Caki2 (cell line): Measurements from ENCODE around the gene ZNF629. TPM values are rescaled to one million over a fixed set of nuclear protein-coding genes. Genes with fewer than 3 reads are reported as not detected.
A peak's percentile ranks its signal among the peaks of the same experiment; 100 is the strongest.

Experiments used
- DNase-seq: peaks from one replicate; pipeline ENCODE4 v3.0.0-alpha.2; 2015; ENCODE audit warnings: low read depth
- in situ Hi-C: cut with HindIII; loops from 2 replicates; pipeline ENCODE4 v1.10.0; 2016; ENCODE audit warnings: low sequenced_read_pairs, low pct_unique_long_range_greater_than_20kb, mixed read lengths
- total RNA-seq: library from RNA; depleted of rRNA; stranded (reverse); fragments of >200 nt; shearing (Covaris generic); gene quantifications from 2 replicates; pipeline ENCODE4 v1.2.3, GENCODE V29; 2014; ENCODE audit warnings: low replicate concordance; rRNA removed

Gene ZNF629
- total RNA-seq, 1 experiment from 2014 or later: 17.5 TPM

DNA sequence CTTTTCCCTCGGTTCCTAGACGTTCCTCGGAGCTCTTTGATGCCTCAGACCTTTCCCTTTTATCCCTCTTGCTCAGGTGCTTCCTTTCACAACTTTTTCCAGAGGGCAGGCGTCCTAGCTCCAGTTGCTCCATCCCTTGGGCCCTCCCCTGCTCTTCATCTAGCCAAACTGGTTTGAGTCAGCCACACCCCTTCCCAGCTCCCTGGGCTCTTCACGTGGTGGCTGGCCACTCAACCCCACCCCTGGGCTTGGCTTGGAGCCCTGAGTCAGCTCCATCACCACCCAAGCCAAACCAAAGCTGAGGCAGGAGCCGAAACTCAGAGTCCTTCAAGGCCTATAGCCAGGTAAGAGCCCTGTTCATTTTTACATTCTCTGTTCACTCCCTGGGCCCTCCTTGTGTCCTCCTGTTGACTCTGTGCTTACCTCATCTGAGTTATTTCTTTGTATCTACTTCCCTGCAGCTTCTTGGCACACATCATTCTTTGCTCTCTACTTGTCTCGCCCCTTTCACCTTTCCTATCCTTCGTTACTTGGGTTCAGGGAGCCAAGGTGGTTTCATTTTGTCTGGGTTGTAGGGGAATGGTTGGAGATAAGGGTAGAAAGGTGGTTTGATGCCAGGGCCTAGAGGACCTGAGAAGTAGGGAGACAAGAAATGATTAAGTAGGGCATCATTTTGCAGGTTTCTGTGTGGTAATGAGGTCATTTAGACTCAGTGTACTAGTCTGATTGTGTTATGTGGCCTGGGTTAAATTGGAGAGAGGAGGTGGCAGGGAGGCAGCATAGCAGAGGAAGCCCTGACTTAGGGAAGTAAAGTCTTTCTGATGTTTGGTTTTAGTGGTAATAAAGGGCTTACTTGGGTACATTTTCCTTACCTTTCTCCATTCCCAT lies 46.4 kb downstream of the ZNF629 start:
- DNase-seq: peak; percentile 93
- in situ Hi-C loops: no loop called here

DNA sequence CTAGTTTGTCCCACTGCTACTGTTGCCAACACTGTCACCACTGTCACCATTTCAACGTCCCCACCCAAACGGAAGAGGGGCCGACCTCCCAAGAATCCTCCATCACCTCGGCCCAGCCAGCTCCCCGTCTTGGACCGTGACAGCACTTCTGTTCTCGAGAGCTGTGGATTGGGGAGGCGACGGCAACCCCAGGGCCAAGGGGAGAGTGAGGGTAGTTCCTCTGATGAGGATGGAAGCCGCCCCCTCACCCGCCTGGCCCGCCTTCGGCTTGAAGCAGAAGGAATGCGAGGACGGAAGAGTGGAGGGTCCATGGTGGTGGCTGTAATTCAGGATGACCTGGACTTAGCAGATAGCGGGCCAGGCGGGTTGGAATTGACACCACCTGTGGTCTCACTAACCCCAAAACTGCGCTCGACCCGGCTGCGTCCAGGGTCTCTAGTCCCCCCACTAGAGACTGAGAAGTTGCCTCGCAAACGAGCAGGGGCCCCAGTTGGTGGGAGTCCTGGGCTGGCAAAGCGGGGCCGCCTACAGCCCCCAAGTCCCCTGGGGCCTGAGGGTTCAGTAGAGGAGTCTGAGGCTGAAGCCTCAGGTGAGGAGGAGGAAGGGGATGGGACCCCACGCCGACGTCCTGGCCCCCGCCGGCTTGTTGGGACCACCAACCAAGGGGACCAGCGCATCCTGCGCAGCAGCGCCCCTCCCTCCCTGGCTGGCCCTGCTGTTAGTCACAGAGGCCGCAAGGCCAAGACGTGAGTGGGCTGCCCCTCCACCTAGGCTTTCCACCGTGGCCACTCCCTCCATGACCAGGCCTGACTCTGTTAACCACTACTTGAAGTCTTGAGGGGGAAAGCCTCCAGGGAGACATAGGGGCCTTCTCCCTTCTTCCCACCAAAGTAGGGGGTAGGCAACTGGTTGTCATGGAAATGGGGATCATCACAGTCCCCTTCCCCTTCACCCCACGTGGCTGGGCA lies 47.7 kb downstream of the ZNF629 start:
- DNase-seq: no peak
- in situ Hi-C loops: no loop called here

DNA sequence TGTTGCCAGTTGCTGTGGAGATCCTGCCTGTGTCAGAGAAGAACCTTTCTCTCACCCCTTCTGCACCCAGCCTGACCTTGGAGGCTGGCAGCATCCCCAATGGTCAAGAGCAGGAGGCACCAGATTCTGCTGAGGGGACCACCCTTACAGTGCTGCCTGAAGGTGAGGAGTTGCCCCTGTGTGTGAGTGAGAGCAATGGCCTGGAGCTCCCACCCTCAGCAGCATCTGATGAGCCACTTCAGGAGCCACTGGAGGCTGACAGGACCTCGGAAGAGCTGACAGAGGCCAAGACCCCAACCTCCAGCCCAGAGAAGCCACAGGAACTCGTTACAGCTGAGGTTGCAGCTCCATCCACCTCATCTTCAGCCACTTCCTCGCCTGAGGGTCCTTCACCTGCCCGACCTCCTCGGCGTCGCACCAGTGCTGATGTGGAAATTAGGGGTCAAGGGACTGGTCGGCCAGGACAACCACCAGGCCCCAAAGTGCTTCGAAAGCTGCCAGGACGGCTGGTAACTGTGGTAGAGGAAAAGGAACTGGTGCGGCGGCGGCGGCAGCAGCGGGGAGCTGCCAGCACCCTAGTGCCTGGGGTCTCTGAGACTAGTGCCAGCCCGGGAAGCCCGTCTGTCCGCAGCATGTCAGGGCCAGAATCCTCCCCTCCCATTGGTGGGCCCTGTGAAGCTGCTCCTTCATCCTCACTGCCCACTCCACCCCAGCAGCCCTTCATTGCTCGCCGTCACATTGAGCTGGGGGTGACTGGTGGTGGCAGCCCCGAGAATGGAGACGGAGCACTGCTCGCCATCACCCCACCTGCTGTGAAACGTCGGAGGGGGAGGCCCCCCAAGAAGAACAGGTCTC lies 49.0 kb downstream of the ZNF629 start:
- in situ Hi-C loops: no loop called here

DNA sequence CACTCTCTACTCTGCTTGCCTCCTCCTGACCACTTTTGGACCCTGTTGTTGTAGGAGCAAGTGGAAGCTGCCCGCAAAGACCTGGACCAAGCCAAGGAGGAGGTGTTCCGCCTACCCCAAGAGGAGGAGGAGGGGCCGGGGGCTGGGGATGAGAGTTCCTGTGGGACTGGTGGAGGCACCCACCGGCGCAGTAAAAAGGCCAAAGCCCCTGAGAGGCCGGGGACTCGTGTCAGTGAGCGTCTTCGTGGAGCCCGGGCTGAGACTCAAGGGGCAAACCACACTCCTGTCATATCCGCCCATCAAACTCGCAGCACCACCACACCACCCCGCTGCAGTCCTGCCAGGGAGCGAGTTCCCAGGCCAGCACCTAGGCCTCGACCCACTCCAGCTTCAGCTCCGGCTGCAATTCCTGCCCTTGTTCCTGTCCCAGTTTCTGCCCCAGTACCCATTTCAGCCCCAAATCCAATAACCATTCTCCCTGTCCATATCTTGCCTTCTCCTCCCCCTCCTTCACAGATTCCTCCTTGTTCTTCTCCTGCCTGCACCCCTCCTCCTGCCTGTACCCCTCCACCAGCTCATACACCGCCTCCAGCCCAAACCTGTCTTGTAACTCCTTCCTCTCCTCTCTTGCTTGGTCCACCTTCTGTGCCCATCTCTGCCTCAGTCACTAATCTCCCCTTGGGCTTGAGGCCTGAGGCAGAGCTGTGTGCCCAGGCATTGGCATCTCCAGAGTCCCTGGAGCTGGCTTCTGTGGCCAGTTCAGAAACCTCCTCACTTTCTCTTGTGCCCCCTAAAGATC lies 49.8 kb downstream of the ZNF629 start:
- in situ Hi-C loops: no loop called here
- no peak for DNase-seq

More for the DNA sequence above, 49.0 kb downstream of the ZNF629 start:
- no peak for DNase-seq

DNA sequence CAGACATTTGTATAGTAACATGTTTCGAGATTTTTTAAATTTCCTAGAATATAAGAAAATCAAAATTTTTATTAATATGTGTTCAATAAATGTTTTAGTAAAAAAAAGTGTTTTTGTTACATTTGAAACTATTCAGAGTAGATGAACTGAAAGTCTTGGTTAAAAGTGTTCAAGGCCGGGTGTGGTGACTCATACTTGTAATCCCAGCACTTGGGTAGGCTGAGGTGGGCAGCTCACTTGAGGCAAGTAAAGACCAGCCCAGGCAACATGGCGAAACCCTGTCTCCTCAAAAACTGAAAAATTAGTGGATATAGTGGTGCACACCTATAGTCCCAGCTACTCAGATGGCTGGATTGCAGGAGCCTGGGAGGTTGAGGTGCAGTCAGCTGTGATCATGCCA lies 55.6 kb downstream of the ZNF629 start:
- in situ Hi-C loops: no loop called here

DNA sequence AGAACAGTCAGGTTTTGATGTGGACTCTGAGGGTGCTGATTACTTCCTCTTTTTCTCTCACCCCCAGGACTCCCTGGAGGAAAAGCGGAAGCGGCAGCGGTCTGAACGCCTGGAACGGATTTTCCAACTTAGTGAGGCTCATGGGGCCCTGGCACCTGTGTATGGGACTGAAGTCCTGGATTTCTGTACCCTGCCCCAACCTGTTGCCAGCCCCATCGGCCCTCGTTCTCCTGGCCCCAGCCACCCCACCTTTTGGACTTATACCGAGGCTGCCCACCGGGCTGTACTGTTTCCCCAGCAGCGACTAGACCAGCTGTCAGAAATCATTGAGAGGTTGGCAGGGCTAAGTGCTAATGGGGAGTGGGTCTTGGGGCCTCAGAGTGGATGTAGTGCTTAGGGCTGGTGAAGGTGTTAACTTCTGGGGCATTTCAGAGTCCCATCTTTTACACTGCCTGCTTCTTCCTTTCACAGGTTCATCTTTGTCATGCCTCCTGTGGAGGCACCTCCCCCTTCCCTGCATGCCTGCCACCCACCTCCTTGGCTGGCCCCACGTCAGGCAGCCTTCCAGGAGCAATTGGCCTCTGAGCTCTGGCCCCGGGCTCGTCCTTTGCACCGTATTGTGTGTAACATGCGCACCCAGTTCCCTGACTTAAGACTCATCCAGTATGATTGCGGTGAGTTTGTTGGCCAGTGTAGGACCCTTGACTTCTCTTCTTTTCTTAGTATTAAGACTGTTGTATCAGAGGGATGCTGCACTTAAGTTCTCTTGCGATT lies 57.9 kb downstream of the ZNF629 start:
- DNase-seq: no peak
- in situ Hi-C loops: no loop called here

More for the DNA sequence above, 55.6 kb downstream of the ZNF629 start:
- no peak for DNase-seq

Other genes with a start within 250 kb of the ZNF629 start
- 9.0 and 9.1 TPM in 2 replicates for gene ZNF764, start 228.8 kb downstream of the ZNF629 start, total RNA-seq
- gene ZNF688, start 215.5 kb downstream of the ZNF629 start, total RNA-seq: 30.5 and 31.2 TPM in 2 replicates
- gene ZNF785, start 201.5 kb downstream of the ZNF629 start, total RNA-seq: 2.8 and 7.6 TPM in 2 replicates
- gene ZNF689, start 176.8 kb downstream of the ZNF629 start, total RNA-seq: 7.0 and 12.0 TPM in 2 replicates
- 7.0 and 8.8 TPM in 2 replicates for gene PRR14, start 136.2 kb downstream of the ZNF629 start, total RNA-seq
- gene FBRS, start 128.8 kb downstream of the ZNF629 start, total RNA-seq: 18.2 and 19.7 TPM in 2 replicates
- 9.4 and 19.0 TPM in 2 replicates for gene SRCAP, start 88.0 kb downstream of the ZNF629 start, total RNA-seq
- gene PHKG2, start 38.8 kb downstream of the ZNF629 start, total RNA-seq: 32.0 and 53.5 TPM in 2 replicates
- gene CFAP119, start 25.1 kb downstream of the ZNF629 start, total RNA-seq: 7.2 and 12.3 TPM in 2 replicates
- 107 and 110 TPM in 2 replicates for gene RNF40, start 24.9 kb downstream of the ZNF629 start, total RNA-seq
- gene BCL7C, start 106.9 kb upstream of the ZNF629 start, total RNA-seq: 154 and 157 TPM in 2 replicates
- gene CTF1, start 109.4 kb upstream of the ZNF629 start, total RNA-seq: 0.84 and 2.9 TPM in 2 replicates
- gene FBXL19, start 136.4 kb upstream of the ZNF629 start, total RNA-seq: 51.9 and 58.5 TPM in 2 replicates
- gene ORAI3, start 161.9 kb upstream of the ZNF629 start, total RNA-seq: 82.7 and 96.5 TPM in 2 replicates
- 0.81 and 1.2 TPM in 2 replicates for gene SETD1A, start 170.5 kb upstream of the ZNF629 start, total RNA-seq
- gene HSD3B7, start 198.0 kb upstream of the ZNF629 start, total RNA-seq: 73.0 and 95.3 TPM in 2 replicates
- gene STX1B, start 223.4 kb upstream of the ZNF629 start, total RNA-seq: 0.46 TPM in 1 of 2 replicates, not detected in the other
- gene STX4, start 246.4 kb upstream of the ZNF629 start, total RNA-seq: 72.2 and 83.1 TPM in 2 replicates